ENCODE results near the gene PYHIN1.

Gene PYHIN1

DNA sequence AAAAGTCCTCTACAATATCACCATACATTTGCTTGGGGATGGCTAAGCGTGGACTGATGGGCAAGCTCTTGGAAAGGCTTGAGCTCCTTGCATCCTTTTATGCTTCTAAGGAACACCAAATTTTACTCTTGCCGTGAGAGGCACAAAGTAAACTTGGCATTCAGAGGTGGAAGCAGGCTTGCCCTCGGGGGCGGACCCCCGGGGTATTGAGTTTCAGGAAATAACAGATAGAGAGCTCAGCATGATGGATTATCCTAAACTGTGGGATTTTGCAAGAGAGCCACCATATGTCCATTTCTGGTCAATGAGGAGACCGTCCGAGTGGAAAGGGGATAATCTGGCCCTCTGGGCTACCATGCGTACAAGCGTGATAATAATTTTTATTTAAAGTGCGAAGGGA, 92.4 kb downstream of the PYHIN1 start:
- DNase-seq: no peak

DNA sequence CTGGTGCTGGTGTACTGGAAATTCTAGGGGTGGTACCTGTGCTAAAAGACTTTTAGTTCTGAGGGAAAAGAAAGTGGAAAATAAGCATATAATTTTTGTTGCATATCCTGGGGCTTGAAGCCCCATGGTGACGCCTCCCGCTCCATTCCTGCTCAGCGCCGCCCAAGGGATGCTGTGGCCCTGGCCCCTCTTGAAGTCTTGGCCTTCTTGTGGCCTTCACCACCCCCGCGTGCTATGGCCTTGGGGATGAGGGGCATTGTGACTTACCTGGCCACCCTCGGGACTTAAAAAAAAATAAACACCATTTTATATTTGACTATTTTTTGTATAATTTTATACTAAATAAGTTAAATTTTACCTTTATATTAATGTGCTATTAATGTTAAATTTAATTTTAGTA, 93.7 kb downstream of the PYHIN1 start:
- no peak for DNase-seq

Measured in cortex of kidney (tissue), 1 donor.